Stimulated activated CD4-positive, alpha-beta T cell treated with anti-CD3 and anti-CD28 coated beads, TNF-alpha, amount 100 ng/mL, for 24 hours (primary cell): ENCODE data around the gene AJM1.

ENCODE experiments used
- DNase-seq, 3 experiments: peaks; one replicate each; pipeline ENCODE4 v3.0.0-alpha.2; 2020; ENCODE audit warnings: low read depth in 3 of 3

AJM1 gene

GRCh38 chr9:136808075-136808805 lies 34.0 kb upstream of the AJM1 start:
- peak in 1 of 3 experiments; percentile 32 for DNase-seq

GRCh38 chr9:136808806-136809158 lies 33.5 kb upstream of the AJM1 start:
- no peak for DNase-seq

- DNase-seq: no peak
Measured at GRCh38 chr9:136814725-136815421, 27.4 kb upstream of the AJM1 start.

GRCh38 chr9:136815422-136815782 lies 26.9 kb upstream of the AJM1 start:
- no peak for DNase-seq

- DNase-seq: no peak
Measured at GRCh38 chr9:136820971-136821825, 21.1 kb upstream of the AJM1 start.

GRCh38 chr9:136821826-136822544 lies 20.3 kb upstream of the AJM1 start:
- DNase-seq: no peak

GRCh38 chr9:136823136-136824046 lies 18.9 kb upstream of the AJM1 start:
- no peak for DNase-seq

- DNase-seq: no peak
Measured at GRCh38 chr9:136824496-136825225, 17.6 kb upstream of the AJM1 start.

- no peak for DNase-seq
Measured at GRCh38 chr9:136825295-136826187, 16.7 kb upstream of the AJM1 start.

GRCh38 chr9:136826188-136826541 lies 16.1 kb upstream of the AJM1 start:
- no peak for DNase-seq

- no peak for DNase-seq
Measured at GRCh38 chr9:136826703-136827582, 15.3 kb upstream of the AJM1 start.

GRCh38 chr9:136827794-136828473 lies 14.3 kb upstream of the AJM1 start:
- no peak for DNase-seq

- no peak for DNase-seq
Measured at GRCh38 chr9:136828474-136829140, 13.7 kb upstream of the AJM1 start.

- DNase-seq: no peak
Measured at GRCh38 chr9:136829412-136829811, 12.9 kb upstream of the AJM1 start.

GRCh38 chr9:136829981-136830885 lies 12.0 kb upstream of the AJM1 start:
- DNase-seq: no peak
